Stimulated activated CD4-positive, alpha-beta T cell treated with anti-CD3 and anti-CD28 coated beads, TNF-alpha, amount 100 ng/mL, for 24 hours (primary cell): Measurements from ENCODE around the gene MED25.
A peak's percentile ranks its signal among the peaks of the same experiment; 100 is the strongest.

ENCODE experiments used
- DNase-seq, 3 experiments: peaks; one replicate each; pipeline ENCODE4 v3.0.0-alpha.2; 2020; ENCODE audit warnings: low read depth in 3 of 3

Gene MED25

GRCh38 chr19:49799271-49799797 lies 18.8 kb upstream of the MED25 start:
- DNase-seq = no peak

GRCh38 chr19:49799798-49800376 lies 18.2 kb upstream of the MED25 start:
- no peak for DNase-seq

GRCh38 chr19:49800771-49801170 lies 17.3 kb upstream of the MED25 start:
- DNase-seq = no peak

GRCh38 chr19:49801401-49801888 lies 16.6 kb upstream of the MED25 start:
- no peak for DNase-seq

GRCh38 chr19:49801966-49802661 lies 16.0 kb upstream of the MED25 start:
- no peak for DNase-seq

GRCh38 chr19:49802836-49803528 lies 15.1 kb upstream of the MED25 start:
- DNase-seq = no peak

- no peak for DNase-seq
These were observed 14.6 kb upstream of the MED25 start for GRCh38 chr19:49803529-49803856.

GRCh38 chr19:49805822-49806619 lies 12.1 kb upstream of the MED25 start:
- no peak for DNase-seq

GRCh38 chr19:49806620-49806959 lies 11.5 kb upstream of the MED25 start:
- DNase-seq = no peak

- DNase-seq = no peak
These were observed 10.8 kb upstream of the MED25 start for GRCh38 chr19:49807058-49807903.

- no peak for DNase-seq
These were observed 10.0 kb upstream of the MED25 start for GRCh38 chr19:49807904-49808675.

- DNase-seq = peak; percentile 73 to 85 (median 73)
These were observed 9.4 kb upstream of the MED25 start for GRCh38 chr19:49808711-49809159.

GRCh38 chr19:49809160-49809940 lies 8.7 kb upstream of the MED25 start:
- peak in 2 of 3 experiments; percentile 17 to 45 for DNase-seq

- DNase-seq = no peak
These were observed 8.1 kb upstream of the MED25 start for GRCh38 chr19:49809941-49810389.

- no peak for DNase-seq
These were observed 6.8 kb upstream of the MED25 start for GRCh38 chr19:49811328-49811727.

GRCh38 chr19:49812452-49812996 lies 5.6 kb upstream of the MED25 start:
- DNase-seq = no peak

- peak; percentile 74 to 90 (median 86) for DNase-seq
These were observed 4.9 kb upstream of the MED25 start, which contains the start of gene FUZ for GRCh38 chr19:49812997-49813861. Gene FUZ (minus strand): TSS chr19:49813292. CDS start chr19:49813106, 186 bp downstream.

GRCh38 chr19:49814010-49814409 lies 4.1 kb upstream of the MED25 start:
- DNase-seq = no peak
